Fibroblast of skin of scalp (primary cell): Measurements from ENCODE around the gene PNMA1. TPM values are rescaled to one million over a fixed set of nuclear protein-coding genes. Genes with fewer than 3 reads are reported as not detected.

Experiments used
- DNase-seq: peaks from one replicate; pipeline ENCODE4 v3.0.0-alpha.2; 2013
- polyA plus RNA-seq, 2 experiments: library from polyadenylated mRNA; unstranded; fragments of 120-200 nt; gene quantifications; one replicate each; pipeline ENCODE4 v1.2.1, GENCODE V29; 2013; ENCODE audit not compliant: insufficient read length in 2 of 2

Gene PNMA1
- 55.4 TPM for polyA plus RNA-seq (2013, experiment 1 of 2; ENCODE audit: insufficient read length)
- polyA plus RNA-seq (2013, experiment 2 of 2; ENCODE audit: insufficient read length): 52.3 TPM

GRCh38 chr14:73713803-73714655, at the start of gene PNMA1:
TSS of gene PNMA1 (minus strand) at chr14:73714384. CDS start at chr14:73713639, 745 bp downstream.
- peak; percentile 84 for DNase-seq

- DNase-seq: no peak
These were observed 49.2 kb upstream of the PNMA1 start for GRCh38 chr14:73763396-73763795.

GRCh38 chr14:73762375-73762822, 48.2 kb upstream of the PNMA1 start:
- no peak for DNase-seq

GRCh38 chr14:73761618-73762355, 47.6 kb upstream of the PNMA1 start:
- DNase-seq: no peak

GRCh38 chr14:73760598-73761586, 46.7 kb upstream of the PNMA1 start:
- no peak for DNase-seq

- peak; percentile 99 for DNase-seq
These were observed 45.8 kb upstream of the PNMA1 start for GRCh38 chr14:73759714-73760597.

GRCh38 chr14:73759183-73759713, 45.1 kb upstream of the PNMA1 start:
- DNase-seq: peak; percentile 72

- DNase-seq: peak; percentile 62
These were observed 44.4 kb upstream of the PNMA1 start for GRCh38 chr14:73758392-73759182.

GRCh38 chr14:73757876-73758391, 43.8 kb upstream of the PNMA1 start:
- no peak for DNase-seq

- no peak for DNase-seq
These were observed 43.2 kb upstream of the PNMA1 start for GRCh38 chr14:73757381-73757780.

GRCh38 chr14:73755434-73756014, 41.3 kb upstream of the PNMA1 start:
- DNase-seq: no peak

- DNase-seq: peak; percentile 65
These were observed 40.8 kb upstream of the PNMA1 start for GRCh38 chr14:73754911-73755360.

- peak; percentile 22 for DNase-seq
These were observed 40.0 kb upstream of the PNMA1 start for GRCh38 chr14:73753887-73754795.

- DNase-seq: no peak
These were observed 39.1 kb upstream of the PNMA1 start for GRCh38 chr14:73753124-73753886.

GRCh38 chr14:73752297-73752992, 38.3 kb upstream of the PNMA1 start:
- peak; percentile 81 for DNase-seq

GRCh38 chr14:73751157-73751691, 37.0 kb upstream of the PNMA1 start:
- DNase-seq: no peak
